BLaER1 treated with 17β-estradiol and CSF1 and Interleukin-3, amounts not matched to agents 10 nM and 100 nM (cell line): Measurements from ENCODE around the gene SMAD6.

Source experiments
- H3K27ac ChIP-seq, 11 experiments: shearing (Covaris generic); formaldehyde crosslinking; 2 replicates each; pipeline ENCODE4 v1.8.1; 2022
- H3K27me3 ChIP-seq, 11 experiments: shearing (Covaris generic); formaldehyde crosslinking; 2 replicates each; pipeline ENCODE4 v1.8.1; 2022
- H3K36me3 ChIP-seq, 11 experiments: shearing (Covaris generic); formaldehyde crosslinking; 2 replicates each; pipeline ENCODE4 v1.8.1; 2022
- H3K4me1 ChIP-seq, 10 experiments: shearing (Covaris generic); formaldehyde crosslinking; 2 replicates each; pipeline ENCODE4 v1.8.1; 2022
- H3K4me2 ChIP-seq, 11 experiments: shearing (Covaris generic); formaldehyde crosslinking; 2 replicates each; pipeline ENCODE4 v1.8.1; 2022
- H3K4me3 ChIP-seq, 10 experiments: shearing (Covaris generic); formaldehyde crosslinking; 2 replicates each; pipeline ENCODE4 v1.8.1; 2022
- H3K9ac ChIP-seq, 11 experiments: shearing (Covaris generic); formaldehyde crosslinking; 2 replicates each; pipeline ENCODE4 v1.8.1; 2022
- H3K9me3 ChIP-seq, 11 experiments: shearing (Covaris generic); formaldehyde crosslinking; replicated peaks in 1 of 11; 2 replicates each; pipeline ENCODE4 v1.8.1; 2022
- H4K20me1 ChIP-seq, 11 experiments: shearing (Covaris generic); formaldehyde crosslinking; 2 replicates each; pipeline ENCODE4 v1.8.1; 2022
- Cebpa-rat ChIP-seq, 11 experiments: shearing (Covaris generic); IDR thresholded peaks; 2 replicates each; pipeline ENCODE4 v1.8.1; 2022

SMAD6 gene

GRCh38 chr15:66715720-66716655, 14.0 kb downstream of the SMAD6 start:
- no peak overlapping the region for H3K4me3 ChIP-seq
- no peak for TF ChIP-seq Cebpa-rat (IDR thresholded peaks at IDR 0.05)
- H3K27me3 ChIP-seq, result no peaks in the 10 kb centered on the region
- H3K4me2 ChIP-seq, result peak overlapping the region; percentile 23 to 74 (median 69); a peak in 21 of 22 replicates
- peaks cover 0 to 56% (median 0%) of the 10 kb centered on the region in 11 experiments; a peak in 9 of 22 replicates for H3K36me3 ChIP-seq
- peaks cover 41 to 52% (median 44%) of the 10 kb centered on the region in 10 experiments for H3K4me1 ChIP-seq
- H3K9me3 ChIP-seq, result no peaks in the 10 kb centered on the region
- H4K20me1 ChIP-seq, result peaks cover 0 to 99% (median 0%) of the 10 kb centered on the region in 11 experiments; a peak in 9 of 22 replicates
- no peak overlapping the region for H3K27ac ChIP-seq
- no peak overlapping the region for H3K9ac ChIP-seq

- Histone ChIP-seq H3K4me3 (no peak overlapping the region), H3K27ac (no peak overlapping the region), H3K36me3 (peaks cover 0 to 62% (median 0%) of the 10 kb centered on the region in 11 experiments; a peak in 9 of 22 replicates), H3K4me2 (peak overlapping the region; percentile 23 to 74 (median 65); a peak in 17 of 22 replicates), H3K4me1 (peaks cover 41 to 52% (median 44%) of the 10 kb centered on the region in 10 experiments), H3K27me3 (no peaks in the 10 kb centered on the region), H3K9me3 (no peaks in the 10 kb centered on the region), H3K9ac (no peak overlapping the region), H4K20me1 (peaks cover 0 to 99% (median 0%) of the 10 kb centered on the region in 11 experiments; a peak in 9 of 22 replicates)
- TF ChIP-seq Cebpa-rat (IDR thresholded peaks at IDR 0.05), result no peak
These were observed 14.6 kb downstream of the SMAD6 start for GRCh38 chr15:66716656-66717020.

- Histone ChIP-seq H3K9ac (no peak overlapping the region), H3K27me3 (no peaks in the 10 kb centered on the region), H3K4me1 (peaks cover 32 to 38% (median 37%) of the 10 kb centered on the region in 10 experiments), H3K9me3 (no peaks in the 10 kb centered on the region), H4K20me1 (peaks cover 0 to 99% (median 0%) of the 10 kb centered on the region in 11 experiments; a peak in 9 of 22 replicates), H3K36me3 (peaks cover 0 to 80% (median 0%) of the 10 kb centered on the region in 11 experiments; a peak in 9 of 22 replicates), H3K4me3 (no peak overlapping the region), H3K27ac (no peak overlapping the region), H3K4me2 (no peak overlapping the region)
- no peak for TF ChIP-seq Cebpa-rat (IDR thresholded peaks at IDR 0.05)
These were observed 16.4 kb downstream of the SMAD6 start for GRCh38 chr15:66718220-66718988.

- Histone ChIP-seq H3K27ac (no peak overlapping the region), H3K4me1 (peaks cover 22 to 28% (median 26%) of the 10 kb centered on the region in 10 experiments), H3K36me3 (peaks cover 0 to 85% (median 0%) of the 10 kb centered on the region in 11 experiments; a peak in 9 of 22 replicates)
These were observed 17.4 kb downstream of the SMAD6 start for GRCh38 chr15:66719471-66719870.

GRCh38 chr15:66720206-66721010, 18.4 kb downstream of the SMAD6 start:
- Histone ChIP-seq H3K4me3 (no peak overlapping the region), H3K36me3 (peaks cover 0 to 85% (median 0%) of the 10 kb centered on the region in 11 experiments; a peak in 9 of 22 replicates), H4K20me1 (peaks cover 0 to 100% (median 0%) of the 10 kb centered on the region in 11 experiments; a peak in 9 of 22 replicates), H3K4me2 (no peak overlapping the region), H3K9me3 (no peaks in the 10 kb centered on the region), H3K27me3 (no peaks in the 10 kb centered on the region), H3K27ac (no peak overlapping the region), H3K9ac (no peak overlapping the region), H3K4me1 (peaks cover 14 to 18% (median 17%) of the 10 kb centered on the region in 10 experiments)
- no peak for TF ChIP-seq Cebpa-rat (IDR thresholded peaks at IDR 0.05)

More at GRCh38 chr15:66719471-66719870, 17.4 kb downstream of the SMAD6 start:
- Histone ChIP-seq H3K9ac (no peak overlapping the region), H3K4me3 (no peak overlapping the region), H4K20me1 (peaks cover 0 to 100% (median 0%) of the 10 kb centered on the region in 11 experiments; a peak in 9 of 22 replicates), H3K9me3 (no peaks in the 10 kb centered on the region), H3K27me3 (no peaks in the 10 kb centered on the region), H3K4me2 (no peak overlapping the region)
- TF ChIP-seq Cebpa-rat (IDR thresholded peaks at IDR 0.05), result no peak

GRCh38 chr15:66721020-66721419, 19.0 kb downstream of the SMAD6 start:
- peaks cover 8 to 12% (median 11%) of the 10 kb centered on the region in 10 experiments for H3K4me1 ChIP-seq
- H3K9ac ChIP-seq, result no peak overlapping the region
- no peaks in the 10 kb centered on the region for H3K27me3 ChIP-seq
- H3K4me2 ChIP-seq, result no peak overlapping the region
- peaks cover 0 to 90% (median 0%) of the 10 kb centered on the region in 11 experiments; a peak in 9 of 22 replicates for H3K36me3 ChIP-seq
- no peaks in the 10 kb centered on the region for H3K9me3 ChIP-seq
- no peak overlapping the region for H3K4me3 ChIP-seq
- peaks cover 0 to 100% (median 0%) of the 10 kb centered on the region in 11 experiments; a peak in 9 of 22 replicates for H4K20me1 ChIP-seq
- H3K27ac ChIP-seq, result no peak overlapping the region
- no peak for TF ChIP-seq Cebpa-rat (IDR thresholded peaks at IDR 0.05)

- no peak overlapping the region for H3K4me3 ChIP-seq
- H3K36me3 ChIP-seq, result peaks cover 0 to 89% (median 0%) of the 10 kb centered on the region in 11 experiments; a peak in 9 of 22 replicates
- no peak for TF ChIP-seq Cebpa-rat (IDR thresholded peaks at IDR 0.05)
- peaks cover 3 to 7% (median 6%) of the 10 kb centered on the region in 10 experiments; a peak in 18 of 20 replicates for H3K4me1 ChIP-seq
- no peak overlapping the region for H3K9ac ChIP-seq
- no peak overlapping the region for H3K4me2 ChIP-seq
- no peak overlapping the region for H3K27ac ChIP-seq
- H3K27me3 ChIP-seq, result no peaks in the 10 kb centered on the region
- H3K9me3 ChIP-seq, result no peaks in the 10 kb centered on the region
- peaks cover 0 to 100% (median 0%) of the 10 kb centered on the region in 11 experiments; a peak in 9 of 22 replicates for H4K20me1 ChIP-seq
These were observed 19.5 kb downstream of the SMAD6 start for GRCh38 chr15:66721501-66721937.

GRCh38 chr15:66721954-66722353, 19.9 kb downstream of the SMAD6 start:
- Histone ChIP-seq H3K27me3 (no peaks in the 10 kb centered on the region), H3K27ac (no peak overlapping the region), H4K20me1 (peaks cover 0 to 100% (median 0%) of the 10 kb centered on the region in 11 experiments; a peak in 9 of 22 replicates), H3K9ac (no peak overlapping the region), H3K4me1 (peaks cover 0 to 3% (median 2%) of the 10 kb centered on the region in 10 experiments; a peak in 12 of 20 replicates), H3K4me2 (no peak overlapping the region), H3K9me3 (no peaks in the 10 kb centered on the region), H3K36me3 (peaks cover 0 to 85% (median 0%) of the 10 kb centered on the region in 11 experiments; a peak in 9 of 22 replicates), H3K4me3 (no peak overlapping the region)
- no peak for TF ChIP-seq Cebpa-rat (IDR thresholded peaks at IDR 0.05)
